M059J (cell line): ENCODE measurements around the gene RMDN2. TPM values are rescaled to one million over a fixed set of nuclear protein-coding genes. Genes with fewer than 3 reads are reported as not detected.
"Not testable (repeated sequence)": the region's sequence is repeated elsewhere in the genome, so short reads cannot be mapped to it uniquely, and the experiment has no call there.

Experiments
- DNase-seq: peaks from one replicate; pipeline ENCODE4 v3.0.0-alpha.2; 2012; ENCODE audit warnings: low read depth
- total RNA-seq: library from RNA; depleted of rRNA; stranded (reverse); fragments of >200 nt; shearing (Covaris generic); gene quantifications from 2 replicates; pipeline ENCODE4 v1.2.3, GENCODE V29; 2014

Gene RMDN2
- total RNA-seq, 1 experiment from 2014 or later, result 3.1 TPM

DNA sequence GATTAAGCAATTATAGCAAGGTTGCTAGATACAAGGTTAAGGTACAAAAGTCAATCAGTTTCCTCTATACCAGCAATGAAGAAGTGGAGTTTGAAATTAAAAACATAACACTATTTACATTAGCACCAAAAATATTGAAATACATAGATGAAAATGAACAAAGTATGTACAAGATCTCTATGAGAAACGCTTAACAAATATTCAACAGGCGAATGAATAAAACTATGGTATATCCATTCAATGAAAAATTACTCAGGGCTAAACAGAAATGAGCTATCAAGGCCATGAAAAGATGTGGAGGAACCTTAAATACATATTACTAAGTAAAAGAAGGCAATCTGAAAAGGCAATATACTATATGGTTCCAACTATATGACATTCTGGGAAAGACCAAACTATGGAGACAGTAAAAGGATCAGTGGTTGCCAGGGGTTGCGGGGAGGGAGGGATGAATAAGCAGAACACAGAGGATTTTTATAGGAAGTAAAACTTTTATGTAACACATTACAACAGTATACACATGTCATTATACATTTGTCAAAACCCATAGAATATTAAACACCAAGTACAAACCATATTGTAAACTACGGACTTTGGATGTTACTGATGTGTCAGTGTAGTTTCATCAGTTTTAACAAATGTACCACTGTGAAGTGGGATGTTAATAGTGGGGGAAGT lies 62.1 kb downstream of the RMDN2 start:
- DNase-seq, result no peak

DNA sequence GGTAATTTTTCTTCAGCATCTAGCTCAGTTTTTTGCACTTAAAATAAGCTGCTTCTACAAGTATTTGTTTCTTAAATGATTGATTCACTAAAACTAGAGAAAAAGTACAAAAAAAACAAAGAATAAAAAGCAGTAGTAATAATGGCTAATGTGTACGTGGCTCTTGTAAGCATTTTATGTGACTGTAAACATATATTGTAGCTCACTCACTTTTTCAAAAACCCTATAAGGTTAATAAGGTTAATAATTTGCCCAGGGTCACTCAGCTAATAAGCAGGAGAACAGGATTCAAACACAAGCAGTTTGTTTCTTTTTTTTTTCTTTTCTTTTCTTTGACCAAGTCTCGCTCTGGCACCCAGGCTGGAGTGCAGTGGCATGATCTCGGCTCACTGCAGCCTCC lies 67.5 kb downstream of the RMDN2 start:
- DNase-seq, result no peak

DNA sequence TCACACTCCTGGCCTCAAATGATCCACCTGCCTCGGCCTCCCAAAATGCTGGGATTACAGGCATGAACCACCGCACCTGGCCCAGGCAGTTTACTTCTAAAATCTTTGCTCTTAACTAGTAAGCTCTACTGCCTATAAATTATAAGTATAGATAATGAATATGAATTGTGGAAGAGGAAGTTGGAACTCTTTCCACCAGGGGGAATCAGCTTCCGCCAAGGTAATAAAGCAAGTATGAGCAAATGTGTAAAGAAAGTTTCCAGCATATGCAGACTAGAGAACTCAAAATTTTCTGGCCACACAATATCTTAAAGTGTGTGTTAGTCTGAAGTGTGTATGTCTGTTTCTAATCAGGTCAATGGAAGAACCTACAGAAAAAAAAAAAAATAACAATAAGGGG lies 68.1 kb downstream of the RMDN2 start:
- DNase-seq, result peak; percentile 24

DNA sequence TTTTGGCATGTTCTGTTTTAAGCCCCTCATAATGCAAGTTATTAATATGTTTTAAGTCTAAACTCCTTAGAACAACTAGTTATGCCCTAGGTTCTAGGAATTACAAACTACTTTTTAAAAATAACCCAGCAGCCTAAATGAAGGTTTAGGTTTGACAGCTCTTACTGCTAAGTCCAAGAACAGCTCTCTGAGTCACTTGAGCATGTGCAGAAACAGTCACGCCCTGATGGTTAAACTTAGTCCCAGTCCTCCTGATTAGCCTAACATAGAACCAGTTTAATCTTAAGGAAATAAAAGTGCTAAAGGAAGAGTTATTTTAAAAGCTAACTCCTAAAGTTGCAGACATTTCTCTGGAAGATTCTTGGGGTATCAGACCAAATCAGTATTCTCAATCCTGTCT lies 72.5 kb downstream of the RMDN2 start:
- no peak for DNase-seq

GRCh38 chr2:38000485-38001222 lies 75.6 kb downstream of the RMDN2 start:
- no peak for DNase-seq

DNA sequence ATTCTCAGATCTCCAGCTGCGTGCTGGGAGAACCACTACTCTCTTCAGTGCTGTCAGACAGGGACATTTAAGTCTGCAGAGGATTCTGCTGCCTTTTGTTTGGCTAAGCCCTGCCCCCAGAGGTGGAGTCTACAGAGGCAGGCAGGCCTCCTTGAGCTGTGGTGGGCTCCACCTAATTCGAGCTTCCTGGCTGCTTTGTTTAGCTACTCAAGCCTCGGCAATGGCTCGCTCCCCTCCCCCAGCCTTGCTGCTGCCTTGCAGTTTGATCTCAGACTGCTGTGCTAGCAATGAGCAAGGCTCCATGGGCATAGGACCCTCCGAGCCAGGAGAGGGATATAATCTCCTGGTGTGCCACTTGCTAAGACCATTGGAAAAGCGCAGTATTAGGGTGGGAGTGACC lies 85.1 kb downstream of the RMDN2 start:
- not testable (repeated sequence) for DNase-seq

DNA sequence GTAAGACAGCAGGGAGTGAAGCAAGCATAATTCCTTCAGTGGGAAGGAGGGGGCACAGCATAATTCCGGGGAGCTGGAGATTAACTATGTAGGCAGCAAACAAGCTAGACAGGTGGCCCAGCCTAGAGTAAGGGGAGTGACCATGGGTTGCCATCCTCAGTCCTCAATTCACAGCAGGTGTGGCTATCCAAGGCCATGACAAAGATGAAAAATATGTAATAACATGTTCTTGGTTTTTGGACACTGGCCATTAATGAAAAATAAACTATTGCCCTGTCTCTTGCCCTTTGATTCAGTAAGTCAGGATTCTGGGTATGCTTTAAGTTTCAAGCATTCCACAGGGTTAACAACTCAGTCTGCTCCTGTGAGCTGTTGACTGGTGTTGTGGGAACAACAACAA lies 85.9 kb downstream of the RMDN2 start:
- peak; percentile 29 for DNase-seq

- DNase-seq, result peak; percentile 83
Measured at GRCh38 chr2:38013158-38013752, 88.2 kb downstream of the RMDN2 start.

DNA sequence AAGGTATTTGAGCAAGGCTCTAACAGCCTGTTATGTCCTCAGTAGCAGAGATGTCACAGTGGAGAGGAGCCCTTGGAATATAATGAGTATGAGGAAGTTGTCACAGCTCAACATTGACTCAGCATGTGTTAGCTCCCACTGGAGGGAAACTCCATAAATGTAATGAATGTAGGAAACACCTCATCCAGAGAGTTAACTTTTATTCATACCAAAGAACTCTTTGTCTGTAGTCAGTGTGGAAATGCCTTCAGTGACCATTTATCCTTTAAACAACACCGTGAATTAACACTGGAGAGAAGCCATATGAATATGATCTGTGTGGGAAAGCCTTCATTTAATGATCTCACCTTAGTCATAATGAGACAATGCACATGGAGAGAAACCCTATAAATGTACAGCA lies 91.1 kb downstream of the RMDN2 start:
- peak; percentile 67 for DNase-seq

DNA sequence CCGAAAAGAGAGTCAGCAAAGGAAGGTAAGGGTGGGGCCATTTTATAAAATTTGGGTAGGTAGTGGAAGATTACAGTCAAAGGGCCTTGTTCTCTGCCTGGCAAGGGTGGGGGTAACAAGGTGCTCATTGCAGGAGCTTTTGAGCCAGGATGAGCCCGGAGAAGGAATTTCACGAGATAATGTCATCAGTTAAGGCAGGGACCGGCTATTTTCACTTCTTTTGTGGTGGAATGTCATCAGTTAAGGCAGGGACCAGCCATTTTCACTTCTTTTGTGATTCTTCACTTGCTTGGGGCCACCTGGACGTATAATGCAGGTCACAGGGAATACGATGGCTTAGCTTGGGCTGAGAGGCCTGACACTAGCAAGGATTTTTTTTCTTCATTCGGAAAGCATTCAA lies 92.7 kb downstream of the RMDN2 start:
- DNase-seq, result no peak

GRCh38 chr2:38020359-38021069 lies 95.4 kb downstream of the RMDN2 start:
- not testable (repeated sequence) for DNase-seq

DNA sequence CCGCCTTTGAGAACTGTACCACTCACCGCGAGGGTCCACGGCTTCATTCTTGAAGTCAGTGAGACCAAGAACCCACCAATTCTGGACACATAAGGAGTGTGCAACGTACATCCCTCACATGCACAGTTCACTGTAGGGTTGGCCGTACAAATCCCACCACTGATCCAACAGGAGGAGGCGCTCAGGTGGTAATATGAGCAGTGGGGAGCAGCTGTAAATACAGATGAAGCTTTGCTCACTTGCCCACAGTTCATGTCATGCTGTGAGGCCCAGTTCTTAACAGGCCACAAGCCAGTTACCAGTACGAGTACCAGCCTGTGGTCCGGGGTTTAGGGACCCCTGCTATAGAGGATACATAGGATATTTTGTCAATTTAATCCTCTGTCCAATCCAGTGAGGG lies 96.5 kb downstream of the RMDN2 start:
- no peak for DNase-seq

GRCh38 chr2:38026846-38027245 lies 101.8 kb downstream of the RMDN2 start:
- no peak for DNase-seq

- DNase-seq, result no peak
Measured at GRCh38 chr2:38028829-38029228, 103.7 kb downstream of the RMDN2 start.

GRCh38 chr2:38029512-38029911 lies 104.4 kb downstream of the RMDN2 start:
- no peak for DNase-seq

- peak; percentile 37 for DNase-seq
Measured at GRCh38 chr2:38030635-38031355, 105.7 kb downstream of the RMDN2 start.

GRCh38 chr2:38032946-38033345 lies 107.9 kb downstream of the RMDN2 start:
- no peak for DNase-seq

- no peak for DNase-seq
Measured at GRCh38 chr2:38033646-38034045, 108.6 kb downstream of the RMDN2 start.

DNA sequence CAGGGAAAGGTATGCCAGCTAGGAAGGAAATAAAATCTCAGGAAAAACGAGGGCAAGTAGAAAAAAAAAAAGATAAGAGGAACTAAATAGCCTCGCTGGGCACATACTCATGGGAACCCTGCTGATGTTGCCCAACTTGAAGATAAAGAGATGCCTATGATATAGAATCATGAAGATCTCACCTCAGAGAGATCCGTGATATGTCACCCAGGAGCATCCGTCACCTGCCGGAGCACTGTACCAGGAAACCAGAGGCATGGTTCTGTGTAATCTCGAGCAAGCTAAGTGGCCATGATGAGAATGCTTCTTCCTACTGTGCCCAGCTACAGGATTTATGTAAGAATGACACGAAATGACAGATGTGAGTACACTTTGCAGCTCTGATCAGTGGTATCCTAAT lies 110.9 kb downstream of the RMDN2 start:
- no peak for DNase-seq

GRCh38 chr2:38037325-38037724 lies 112.2 kb downstream of the RMDN2 start:
- DNase-seq, result no peak

GRCh38 chr2:38037757-38038621 lies 112.9 kb downstream of the RMDN2 start:
- peak; percentile 78 for DNase-seq
